GM12878 (cell line): ENCODE measurements around the gene TOGARAM1. TPM values are rescaled to one million over a fixed set of nuclear protein-coding genes. Genes with fewer than 3 reads are reported as not detected.

Experiments
- ATAC-seq: fragments of 200-7000 bp; cut with Tn5 transposase; 3 replicates; pipeline ENCODE4 v1.9.1; 2020; ENCODE audit warnings: mild to moderate bottlenecking, moderate library complexity
- BruUV-seq: library from RNA; stranded (reverse); fragments of 400-500 nt; replicated peaks from 2 replicates; lab custom pipeline; 2021; lab: Mats Ljungman, UMichigan
- CTCF ChIA-PET: fragments of 300-600 bp; sonication (Branson Sonifier 250); formaldehyde crosslinking; extraction: SDS; loops from one replicate; lab custom pipeline; 2021; ENCODE audit warnings: inconsistent platforms; lab: Yijun Ruan, JAX
- POLR2A ChIA-PET: fragments of 350-600 bp; formaldehyde crosslinking; extraction: SDS; loops from one replicate; lab custom pipeline; 2021; ENCODE audit warnings: inconsistent platforms; lab: Charles Lee
- RAD21 ChIA-PET: fragments of 300-600 bp; sonication (Branson Sonifier 250); formaldehyde crosslinking; loops from one replicate; lab custom pipeline; 2023; ENCODE audit warnings: antibody characterized with exemption; ENCODE audit not compliant: unreplicated experiment; lab: Charles Lee
- SMC1A ChIA-PET: fragments of 300-600 bp; sonication (Branson Sonifier 250); formaldehyde crosslinking; loops from one replicate; lab custom pipeline; 2023; ENCODE audit not compliant: unreplicated experiment, uncharacterized antibody; lab: Charles Lee
- DNase-seq: peaks from one replicate; pipeline ENCODE4 v3.0.0-alpha.2; 2011; ENCODE audit warnings: low read depth, low spot score
- FAIRE-seq: peaks from 3 replicates; lab custom pipeline; 2011; peaks lifted over from hg19 to GRCh38; lab: Jason Lieb, UNC
- H2AFZ ChIP-seq: 2 replicates; pipeline ENCODE4 v1.6.0; 2011; ENCODE audit warnings: low read depth, low read length, control low read depth; ENCODE audit not compliant: control insufficient read depth
- H3K27ac ChIP-seq: 2 replicates; pipeline ENCODE4 v1.5.1; 2011; ENCODE audit warnings: control low read depth; ENCODE audit not compliant: control insufficient read depth, insufficient read depth
- H3K27me3 ChIP-seq, 2 experiments: replicated peaks in 1 of 2; 2 replicates each; pipeline versions ENCODE4 v1.6.0 to v1.6.1; 2011; ENCODE audit warnings: low read length in 1 of 2; ENCODE audit not compliant: control insufficient read depth in 2 of 2, insufficient read depth in 2 of 2
- H3K36me3 ChIP-seq, 2 experiments: 2 replicates each; pipeline ENCODE4 v1.5.1; 2011; ENCODE audit warnings: low read length in 1 of 2; ENCODE audit not compliant: control insufficient read depth in 2 of 2, insufficient read depth in 2 of 2
- H3K4me1 ChIP-seq: 2 replicates; pipeline ENCODE4 v1.6.1; 2011; ENCODE audit warnings: mild to moderate bottlenecking, low read length, moderate library complexity, mixed read lengths; ENCODE audit not compliant: control insufficient read depth, insufficient read depth
- H3K4me2 ChIP-seq: 2 replicates; pipeline ENCODE4 v1.6.0; 2011; ENCODE audit warnings: control low read depth; ENCODE audit not compliant: control insufficient read depth, insufficient read depth
- H3K4me3 ChIP-seq: fragments of 200-600 bp; sonication (generic); 2 replicates; pipeline ENCODE4 v1.5.1; 2016
- H3K79me2 ChIP-seq: 2 replicates; pipeline ENCODE4 v1.6.0; 2011; ENCODE audit warnings: low read length; ENCODE audit not compliant: control insufficient read depth, insufficient read depth
- H3K9ac ChIP-seq: 2 replicates; pipeline ENCODE4 v1.8.0; 2011; ENCODE audit warnings: low read length, control low read depth, mixed read lengths; ENCODE audit not compliant: control insufficient read depth, insufficient read depth
- H3K9me3 ChIP-seq: replicated peaks from 3 replicates; pipeline ENCODE4 v1.5.1; 2011; ENCODE audit warnings: mild to moderate bottlenecking, low read length; ENCODE audit not compliant: control insufficient read depth, insufficient read depth
- H4K20me1 ChIP-seq: 2 replicates; pipeline ENCODE4 v1.6.0; 2011; ENCODE audit not compliant: control insufficient read depth, insufficient read depth
- CBFB ChIP-seq: IDR thresholded peaks from 2 replicates; pipeline ENCODE4 v1.6.1; 2016; ENCODE audit warnings: antibody characterized with exemption, low read depth
- FOXM1 ChIP-seq: IDR thresholded peaks from 2 replicates; pipeline ENCODE4 v1.6.1; 2012; ENCODE audit warnings: low read depth, mild to moderate bottlenecking, inconsistent platforms, low read length, moderate library complexity
- SMAD1 ChIP-seq: fragments of 450-650 bp; IDR thresholded peaks from 2 replicates; pipeline ENCODE4 v1.6.1; 2018; ENCODE audit warnings: mild to moderate bottlenecking, low read depth; ENCODE audit not compliant: partially characterized antibody
- YY1 ChIP-seq: IDR thresholded peaks from 2 replicates; pipeline ENCODE4 v1.6.1; 2011; ENCODE audit warnings: low read depth, mild to moderate bottlenecking, low read length
- ZNF217 ChIP-seq: fragments of 450-650 bp; IDR thresholded peaks from 2 replicates; pipeline ENCODE4 v1.6.1; 2017; ENCODE audit warnings: antibody characterized with exemption, mild to moderate bottlenecking
- WGBS: methylation state at CpG from one replicate; pipeline ENCODE4 v1.1.6; 2016; ENCODE audit warnings: low lambda C conversion rate; ENCODE audit not compliant: insufficient replicate concordance, insufficient coverage; ENCODE audit errors: missing lambda C conversion rate; 5-methylcytosine and 5-hydroxymethylcytosine counted together
- in situ Hi-C: fragments of 300-500 bp; cut with MboI; formaldehyde crosslinking; loops from 9 replicates; pipeline ENCODE4 v1.14.3; 2018; ENCODE audit warnings: mixed read lengths
- intact Hi-C: fragments of 100-400 bp; cut with micrococcal nuclease; formaldehyde crosslinking; loops from one replicate; pipeline ENCODE4 v1.14.2; 2022; ENCODE audit not compliant: unreplicated experiment
- polyA plus RNA-seq, 11 experiments: library from polyadenylated mRNA; depleted of rRNA in 4 of 11; unstranded in 6 of 11; stranded (reverse) in 5 of 11; fragments of >200 nt; fragmentation: Nextera tagmentation in 4 of 11; fragmentation: Illumina TruSeq in 1 of 11; extraction: Ambion mirVana in 4 of 11; extraction: Trizol in 1 of 11; gene quantifications; 1 replicate in 1 of 11; 2 replicates in 10 of 11; pipeline versions ENCODE4 v1.2.1 to v1.2.3, GENCODE V29; 2011 to 2016; ENCODE audit warnings: inconsistent platforms in 2 of 11, missing spikeins in 2 of 11, low read depth in 1 of 11
- total RNA-seq, 4 experiments: library from RNA; depleted of rRNA in 3 of 4; stranded (reverse); fragments of >200 nt in 3 of 4; fragmentation: Illumina TruSeq in 1 of 4; extraction: Trizol in 1 of 4; gene quantifications; 2 replicates each; pipeline versions ENCODE4 v1.2.1 to v1.2.3, GENCODE V29; 2013 to 2021

The TOGARAM1 gene
- total and polyA plus RNA-seq, 10 of the 15 experiments (the other 5 are each of a cell fraction or from before 2014, with no cell fraction given), result 2.1 to 14.4 (median 7.2) TPM

GRCh38 chr14:44981198-44981597 lies 19.2 kb downstream of the TOGARAM1 start:
- BruUV-seq, result TSS peak; percentile 34

GRCh38 chr14:44982594-44982993 lies 20.6 kb downstream of the TOGARAM1 start:
- H3K4me3 ChIP-seq, result no peak overlapping the region
- H3K4me2 ChIP-seq, result no peak overlapping the region
- no peaks in the 10 kb centered on the region for H4K20me1 ChIP-seq
- H3K79me2 ChIP-seq, result peaks cover 6% of the 10 kb centered on the region
- ChIA-PET SMC1A (interaction anchor here (0.6 to 1.2 kb wide), 4 partner anchors 21 to 251 kb away, joined by 3 to 4 read pairs (median 3); partner anchors contain the start of genes KLHL28 and TOGARAM1), CTCF (no interaction called here), RAD21 (no interaction called here)
- no peaks in the 10 kb centered on the region for H3K27me3 ChIP-seq
- H2AFZ ChIP-seq, result no peak overlapping the region
- no peak for FAIRE-seq
- intact Hi-C loops (no loop called here), in situ Hi-C loops (no loop called here)
- BruUV-seq, result no TSS peak
- no peak for DNase-seq
- peaks cover 4% of the 10 kb centered on the region; the same call in 1 of the 3 replicates for H3K9me3 ChIP-seq
- no peak overlapping the region for H3K27ac ChIP-seq
- no peaks in the 10 kb centered on the region for H3K4me1 ChIP-seq
- ATAC-seq, result peak; percentile 13; the same call in 1 of the 3 replicates
- no peak overlapping the region for H3K9ac ChIP-seq
- no peak for TF ChIP-seq YY1
- no peak for TF ChIP-seq FOXM1
- TF ChIP-seq CBFB, result no peak
- TF ChIP-seq, all 136 proteins: peak for 0
- 100% methylated on average over 2 of the region's 2 CpGs for WGBS
- H3K36me3 ChIP-seq, result no peaks in the 10 kb centered on the region
- POLR2A ChIA-PET, result interaction anchor here (3.2 kb wide), 1 partner anchor 20 kb away, joined by 14 read pairs; the partner anchor contains the start of genes KLHL28 and TOGARAM1

More at GRCh38 chr14:44981198-44981597, 19.2 kb downstream of the TOGARAM1 start:
- Histone ChIP-seq H3K4me2 (no peak overlapping the region), H2AFZ (no peak overlapping the region), H3K36me3 (no peaks in the 10 kb centered on the region), H3K4me1 (no peaks in the 10 kb centered on the region), H3K4me3 (no peak overlapping the region), H3K9me3 (peaks cover under 1% of the 10 kb centered on the region; the same call in 1 of the 3 replicates), H3K9ac (no peak overlapping the region), H3K79me2 (peaks cover 13% of the 10 kb centered on the region), H4K20me1 (no peaks in the 10 kb centered on the region), H3K27me3 (no peaks in the 10 kb centered on the region), H3K27ac (no peak overlapping the region)
- ATAC-seq (peak; percentile 68), FAIRE-seq (no peak), DNase-seq (no peak)
- ChIA-PET CTCF (no interaction called here), SMC1A (interaction anchor here (1.0 to 1.8 kb wide), 4 partner anchors 10 to 104 kb away, joined by 3 to 5 read pairs (median 4); no protein-coding TSS in a partner anchor), POLR2A (interaction anchor here (3.2 kb wide), 1 partner anchor 19 kb away, joined by 14 read pairs; the partner anchor contains the start of genes KLHL28 and TOGARAM1), RAD21 (interaction anchor here (0.9 kb wide), 1 partner anchor 18 kb away, joined by 3 read pairs; no protein-coding TSS in a partner anchor)
- intact Hi-C loops (no loop called here), in situ Hi-C loops (no loop called here)
- WGBS, result 74% methylated on average over 3 of the region's 3 CpGs
- TF ChIP-seq SMAD1 (peak; percentile 54), ZNF217 (no peak)
